Urinary bladder (tissue), 4 donors: Measurements from ENCODE around the gene RFTN1. TPM values are rescaled to one million over a fixed set of nuclear protein-coding genes. Genes with fewer than 3 reads are reported as not detected.

Source experiments
- DNase-seq: peaks from one replicate; pipeline ENCODE4 v3.0.0-alpha.2; 2015; ENCODE audit errors: extremely low spot score
- H3K27ac ChIP-seq: one replicate; pipeline ENCODE4 v1.5.1; 2013; ENCODE audit warnings: low read depth, mild to moderate bottlenecking, moderate library complexity
- H3K36me3 ChIP-seq: one replicate; pipeline ENCODE4 v1.6.1; 2013; ENCODE audit warnings: mild to moderate bottlenecking, moderate library complexity; ENCODE audit not compliant: insufficient read depth
- H3K4me1 ChIP-seq: one replicate; pipeline ENCODE4 v1.6.1; 2013; ENCODE audit warnings: mild to moderate bottlenecking, moderate library complexity; ENCODE audit not compliant: insufficient read depth
- H3K4me3 ChIP-seq: one replicate; pipeline ENCODE4 v1.5.1; 2013; ENCODE audit warnings: low read depth, low read length
- WGBS: extraction: QIAGEN DNeasy Blood & Tissue Kit; methylation state at CpG from one replicate; pipeline ENCODE4 v1.1.7; 2013; 5-methylcytosine and 5-hydroxymethylcytosine counted together
- polyA plus RNA-seq: library from polyadenylated mRNA; stranded (reverse); fragments of 200-250 nt; gene quantifications from one replicate; pipeline ENCODE4 v1.2.3, GENCODE V29; 2013
- total RNA-seq: library from RNA; depleted of rRNA; stranded (reverse); fragments of >200 nt; gene quantifications from one replicate; pipeline ENCODE4 v1.2.3, GENCODE V29; 2014
- donor health status: healthy with polysubstance abuse.
- donor health status: healthy.

The RFTN1 gene
- total and polyA plus RNA-seq, 2 donors = 26.3 to 26.7 TPM

- H3K4me3 ChIP-seq = no peak overlapping the region
Observed at GRCh38 chr3:16543242-16543864, 29.9 kb upstream of the RFTN1 start.

GRCh38 chr3:16538507-16538906 is 25.0 kb upstream of the RFTN1 start:
- DNase-seq = no peak
- H3K4me3 ChIP-seq = no peak overlapping the region
- no peaks in the 10 kb centered on the region for H3K36me3 ChIP-seq
- no peak overlapping the region for H3K27ac ChIP-seq
- WGBS = 78% methylated on average over 4 of the region's 4 CpGs
- H3K4me1 ChIP-seq = no peaks in the 10 kb centered on the region

More at GRCh38 chr3:16543242-16543864, 29.9 kb upstream of the RFTN1 start:
- Histone ChIP-seq H3K4me1 (no peaks in the 10 kb centered on the region), H3K36me3 (no peaks in the 10 kb centered on the region), H3K27ac (no peak overlapping the region)
- WGBS = 78% methylated on average over 6 of the region's 6 CpGs
- DNase-seq = no peak

- Histone ChIP-seq H3K4me3 (no peak overlapping the region), H3K4me1 (no peaks in the 10 kb centered on the region), H3K36me3 (no peaks in the 10 kb centered on the region), H3K27ac (no peak overlapping the region)
- DNase-seq = no peak
- WGBS = 65% methylated on average over 3 of the region's 3 CpGs
Observed at GRCh38 chr3:16536996-16537395, 23.5 kb upstream of the RFTN1 start.

GRCh38 chr3:16536344-16536663 is 22.8 kb upstream of the RFTN1 start:
- no peak overlapping the region for H3K27ac ChIP-seq
- H3K4me3 ChIP-seq = no peak overlapping the region
- no peaks in the 10 kb centered on the region for H3K4me1 ChIP-seq
- 91% methylated on average over 4 of the region's 4 CpGs for WGBS
- DNase-seq = no peak
- no peaks in the 10 kb centered on the region for H3K36me3 ChIP-seq

GRCh38 chr3:16534640-16535262 is 21.3 kb upstream of the RFTN1 start:
- Histone ChIP-seq H3K4me1 (no peaks in the 10 kb centered on the region), H3K36me3 (no peaks in the 10 kb centered on the region), H3K4me3 (no peak overlapping the region), H3K27ac (no peak overlapping the region)
- 52% methylated on average over 8 of the region's 8 CpGs for whole genome bisulfite sequencing
- no peak for DNase-seq

- no peak overlapping the region for H3K4me3 ChIP-seq
- 48% methylated on average over 5 of the region's 5 CpGs for WGBS
- no peaks in the 10 kb centered on the region for H3K36me3 ChIP-seq
- DNase-seq = no peak
- no peak overlapping the region for H3K27ac ChIP-seq
- no peaks in the 10 kb centered on the region for H3K4me1 ChIP-seq
Observed at GRCh38 chr3:16533928-16534574, 20.6 kb upstream of the RFTN1 start.

GRCh38 chr3:16529264-16529663 is 15.8 kb upstream of the RFTN1 start:
- no peak overlapping the region for H3K27ac ChIP-seq
- no peak for DNase-seq
- no peaks in the 10 kb centered on the region for H3K4me1 ChIP-seq
- 68% methylated on average over 1 of the region's 1 CpG for WGBS
- H3K4me3 ChIP-seq = no peak overlapping the region
- no peaks in the 10 kb centered on the region for H3K36me3 ChIP-seq

- H3K4me3 ChIP-seq = no peak overlapping the region
- WGBS = 79% methylated on average over 4 of the region's 4 CpGs
Observed at GRCh38 chr3:16528581-16528993, 15.1 kb upstream of the RFTN1 start.

GRCh38 chr3:16528106-16528505 is 14.6 kb upstream of the RFTN1 start:
- DNase-seq = no peak
- Histone ChIP-seq H3K27ac (no peak overlapping the region), H3K4me1 (no peaks in the 10 kb centered on the region), H3K4me3 (no peak overlapping the region), H3K36me3 (no peaks in the 10 kb centered on the region)
- 80% methylated on average over 5 of the region's 5 CpGs for WGBS

More at GRCh38 chr3:16528581-16528993, 15.1 kb upstream of the RFTN1 start:
- Histone ChIP-seq H3K4me1 (no peaks in the 10 kb centered on the region), H3K27ac (no peak overlapping the region), H3K36me3 (no peaks in the 10 kb centered on the region)
- DNase-seq = no peak

- Histone ChIP-seq H3K27ac (no peak overlapping the region), H3K36me3 (no peaks in the 10 kb centered on the region), H3K4me3 (no peak overlapping the region), H3K4me1 (no peaks in the 10 kb centered on the region)
- DNase-seq = no peak
- WGBS = 84% methylated on average over 2 of the region's 2 CpGs
Observed at GRCh38 chr3:16524196-16524595, 10.7 kb upstream of the RFTN1 start.

GRCh38 chr3:16523778-16524177 is 10.3 kb upstream of the RFTN1 start:
- no peaks in the 10 kb centered on the region for H3K36me3 ChIP-seq
- 90% methylated on average over 2 of the region's 2 CpGs for WGBS
- no peaks in the 10 kb centered on the region for H3K4me1 ChIP-seq
- H3K4me3 ChIP-seq = no peak overlapping the region
- no peak overlapping the region for H3K27ac ChIP-seq
- no peak for DNase-seq

GRCh38 chr3:16522834-16523233 is 9.3 kb upstream of the RFTN1 start:
- H3K4me1 ChIP-seq = no peaks in the 10 kb centered on the region
- no peak for DNase-seq
- no peak overlapping the region for H3K4me3 ChIP-seq
- H3K27ac ChIP-seq = no peak overlapping the region
- no peaks in the 10 kb centered on the region for H3K36me3 ChIP-seq

GRCh38 chr3:16520970-16521881 is 7.7 kb upstream of the RFTN1 start:
- WGBS = 36% methylated on average over 5 of the region's 5 CpGs
- DNase-seq = no peak
- Histone ChIP-seq H3K4me3 (no peak overlapping the region), H3K27ac (no peak overlapping the region), H3K4me1 (no peaks in the 10 kb centered on the region), H3K36me3 (no peaks in the 10 kb centered on the region)
